Esophagus muscularis mucosa (tissue), 3 donors: ENCODE results near the gene NRXN3.

Experiments
- POLR2AphosphoS5 ChIP-seq, 2 donors: sonication (generic); formaldehyde crosslinking; IDR thresholded peaks; one replicate each; pipeline ENCODE4 v1.6.1; 2017; ENCODE audit warnings: antibody characterized with exemption in 2 of 2
- TF ChIP-seq, protein P1 (sequence below), 3 experiments: fragments of 200-600 bp in 2 of 3; fragments of 450-650 bp in 1 of 3; sonication (generic) in 2 of 3; IDR thresholded peaks; one replicate each; pipeline ENCODE4 v1.5.1; 2017 to 2019; ENCODE audit warnings: antibody characterized with exemption in 3 of 3, mild to moderate bottlenecking in 2 of 3, moderate library complexity in 1 of 3

GRCh38 chr14:78567343-78567742 is 397.2 kb downstream of the NRXN3 start:
- TF ChIP-seq, protein P1, sequence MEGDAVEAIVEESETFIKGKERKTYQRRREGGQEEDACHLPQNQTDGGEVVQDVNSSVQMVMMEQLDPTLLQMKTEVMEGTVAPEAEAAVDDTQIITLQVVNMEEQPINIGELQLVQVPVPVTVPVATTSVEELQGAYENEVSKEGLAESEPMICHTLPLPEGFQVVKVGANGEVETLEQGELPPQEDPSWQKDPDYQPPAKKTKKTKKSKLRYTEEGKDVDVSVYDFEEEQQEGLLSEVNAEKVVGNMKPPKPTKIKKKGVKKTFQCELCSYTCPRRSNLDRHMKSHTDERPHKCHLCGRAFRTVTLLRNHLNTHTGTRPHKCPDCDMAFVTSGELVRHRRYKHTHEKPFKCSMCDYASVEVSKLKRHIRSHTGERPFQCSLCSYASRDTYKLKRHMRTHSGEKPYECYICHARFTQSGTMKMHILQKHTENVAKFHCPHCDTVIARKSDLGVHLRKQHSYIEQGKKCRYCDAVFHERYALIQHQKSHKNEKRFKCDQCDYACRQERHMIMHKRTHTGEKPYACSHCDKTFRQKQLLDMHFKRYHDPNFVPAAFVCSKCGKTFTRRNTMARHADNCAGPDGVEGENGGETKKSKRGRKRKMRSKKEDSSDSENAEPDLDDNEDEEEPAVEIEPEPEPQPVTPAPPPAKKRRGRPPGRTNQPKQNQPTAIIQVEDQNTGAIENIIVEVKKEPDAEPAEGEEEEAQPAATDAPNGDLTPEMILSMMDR (IDR thresholded peaks at IDR 0.05) = no peak
- TF ChIP-seq POLR2AphosphoS5 (IDR thresholded peaks at IDR 0.05) = no peak
